ENCODE data around the gene GPX2.

DNA sequence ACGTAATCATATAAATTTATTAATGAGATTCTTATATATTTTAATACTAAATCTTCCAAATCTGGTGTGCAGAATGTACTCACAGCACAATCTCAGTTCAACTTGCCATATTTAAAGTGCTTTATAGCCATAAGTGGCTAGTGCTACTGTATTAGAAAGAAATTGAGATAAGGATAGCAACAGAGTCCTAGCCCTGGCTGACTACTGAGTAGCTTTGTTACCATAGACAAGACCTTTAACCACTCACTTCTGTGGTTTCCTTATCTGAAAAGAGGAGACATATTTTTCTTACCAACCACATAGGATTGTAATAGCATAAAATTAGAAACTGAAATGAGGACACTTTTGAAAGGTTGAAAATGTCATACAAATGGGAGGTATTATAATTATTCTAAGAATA, 30.3 kb downstream of the GPX2 start:
- TF ChIP-seq, protein P1, sequence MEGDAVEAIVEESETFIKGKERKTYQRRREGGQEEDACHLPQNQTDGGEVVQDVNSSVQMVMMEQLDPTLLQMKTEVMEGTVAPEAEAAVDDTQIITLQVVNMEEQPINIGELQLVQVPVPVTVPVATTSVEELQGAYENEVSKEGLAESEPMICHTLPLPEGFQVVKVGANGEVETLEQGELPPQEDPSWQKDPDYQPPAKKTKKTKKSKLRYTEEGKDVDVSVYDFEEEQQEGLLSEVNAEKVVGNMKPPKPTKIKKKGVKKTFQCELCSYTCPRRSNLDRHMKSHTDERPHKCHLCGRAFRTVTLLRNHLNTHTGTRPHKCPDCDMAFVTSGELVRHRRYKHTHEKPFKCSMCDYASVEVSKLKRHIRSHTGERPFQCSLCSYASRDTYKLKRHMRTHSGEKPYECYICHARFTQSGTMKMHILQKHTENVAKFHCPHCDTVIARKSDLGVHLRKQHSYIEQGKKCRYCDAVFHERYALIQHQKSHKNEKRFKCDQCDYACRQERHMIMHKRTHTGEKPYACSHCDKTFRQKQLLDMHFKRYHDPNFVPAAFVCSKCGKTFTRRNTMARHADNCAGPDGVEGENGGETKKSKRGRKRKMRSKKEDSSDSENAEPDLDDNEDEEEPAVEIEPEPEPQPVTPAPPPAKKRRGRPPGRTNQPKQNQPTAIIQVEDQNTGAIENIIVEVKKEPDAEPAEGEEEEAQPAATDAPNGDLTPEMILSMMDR (IDR thresholded peaks at IDR 0.05) = no peak
- TF ChIP-seq POLR2A (IDR thresholded peaks at IDR 0.05) = no peak
